Bone marrow (tissue), 2 donors: ENCODE data around the gene ERBB4.
"Not testable (repeated sequence)": the region's sequence is repeated elsewhere in the genome, so short reads cannot be mapped to it uniquely, and the experiment has no call there.

Source experiments
- DNase-seq, 2 donors: peaks; one replicate each; lab custom pipeline; 2025; lab: John Stamatoyannopoulos, UW

The ERBB4 gene

DNA sequence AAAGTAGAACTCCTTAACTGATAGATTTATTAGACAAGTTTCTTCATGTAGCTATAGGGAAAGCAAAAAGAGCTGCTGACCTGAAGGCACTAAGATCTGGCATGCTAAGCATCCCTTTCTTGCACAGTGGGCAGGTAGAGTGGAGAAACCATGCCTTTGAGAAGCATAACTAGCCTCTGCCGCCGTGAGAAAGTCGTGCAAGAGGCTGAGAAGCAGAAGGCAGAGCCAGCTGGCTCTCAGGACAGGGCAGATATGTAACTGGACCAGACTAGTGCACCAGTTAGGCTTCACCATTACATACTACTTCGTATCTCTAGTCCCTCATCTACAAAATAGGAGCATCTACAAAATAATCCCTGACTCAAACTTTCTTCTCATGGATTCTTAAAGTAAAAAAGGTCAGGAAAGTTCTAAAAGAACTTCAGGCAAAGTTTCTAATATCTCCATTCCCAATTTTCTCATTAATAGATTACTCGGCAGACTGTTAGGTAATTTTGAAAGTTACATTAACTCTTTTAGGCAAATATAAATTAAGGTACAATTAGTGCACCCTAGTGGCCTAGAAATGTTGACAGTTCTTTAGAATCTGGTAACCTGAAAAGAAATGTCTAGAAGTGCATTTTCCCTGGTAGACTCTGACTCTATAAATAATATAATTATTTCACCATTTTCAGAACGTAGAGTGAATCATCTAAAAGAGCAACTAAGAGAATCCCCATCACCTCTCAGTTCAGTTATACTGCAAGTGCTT lies 10.3 kb downstream of the ERBB4 start:
- DNase-seq, result no peak

DNA sequence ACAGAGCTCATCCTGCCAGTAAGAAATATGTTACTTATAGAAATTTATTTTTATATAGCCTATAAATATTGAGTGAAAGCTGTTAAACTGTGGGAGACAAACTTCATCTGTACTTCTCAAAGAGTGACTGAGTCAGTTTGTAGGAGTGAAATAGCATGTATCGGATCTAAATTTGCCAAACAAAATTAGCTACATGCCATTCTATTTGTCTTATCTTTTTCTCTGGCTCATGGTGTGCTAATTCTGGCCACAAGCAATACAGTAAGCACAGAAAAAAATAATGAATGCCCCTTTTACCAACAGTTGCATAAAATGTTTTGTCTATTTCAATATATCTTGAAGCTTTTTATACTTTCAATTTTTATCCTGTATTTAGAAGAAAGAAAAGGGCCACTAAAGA lies 12.5 kb downstream of the ERBB4 start:
- no peak for DNase-seq

DNA sequence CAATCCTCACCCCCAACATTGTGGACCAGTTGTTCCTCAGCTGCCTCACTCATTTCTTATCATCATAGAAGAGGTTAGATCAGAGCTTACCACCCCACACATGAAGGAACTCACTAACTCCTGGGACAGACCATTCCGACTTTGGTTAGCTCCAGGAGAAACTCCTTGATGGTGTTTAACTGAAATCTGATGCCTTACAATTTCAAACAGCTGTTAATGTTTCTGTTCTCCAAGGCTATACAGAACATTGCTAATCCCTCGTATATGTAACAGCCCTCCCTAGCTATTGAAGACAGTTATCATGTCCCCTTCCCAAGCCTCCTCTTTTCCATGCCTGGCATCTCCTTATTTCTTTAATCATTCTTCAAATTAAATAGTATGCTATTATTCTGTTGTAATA lies 14.8 kb downstream of the ERBB4 start:
- no peak for DNase-seq

DNA sequence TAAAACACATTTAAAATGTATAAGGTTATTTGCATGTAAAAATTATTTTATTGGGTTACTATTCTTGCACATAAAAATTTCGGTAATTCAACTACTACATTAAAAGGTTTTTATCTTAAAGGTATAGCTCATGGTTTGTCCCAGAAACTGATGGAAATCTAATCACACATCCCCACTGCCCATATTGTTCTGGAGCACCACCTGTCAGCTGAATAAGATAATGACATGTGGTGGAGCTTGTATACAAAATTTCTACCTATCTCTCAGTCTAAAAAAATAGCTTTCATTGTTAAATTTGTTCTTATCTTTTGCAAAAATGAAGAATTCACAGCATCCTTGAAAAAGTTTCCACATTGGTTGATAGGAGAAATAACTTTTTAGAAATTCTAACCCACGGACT lies 18.3 kb downstream of the ERBB4 start:
- DNase-seq, result no peak

DNA sequence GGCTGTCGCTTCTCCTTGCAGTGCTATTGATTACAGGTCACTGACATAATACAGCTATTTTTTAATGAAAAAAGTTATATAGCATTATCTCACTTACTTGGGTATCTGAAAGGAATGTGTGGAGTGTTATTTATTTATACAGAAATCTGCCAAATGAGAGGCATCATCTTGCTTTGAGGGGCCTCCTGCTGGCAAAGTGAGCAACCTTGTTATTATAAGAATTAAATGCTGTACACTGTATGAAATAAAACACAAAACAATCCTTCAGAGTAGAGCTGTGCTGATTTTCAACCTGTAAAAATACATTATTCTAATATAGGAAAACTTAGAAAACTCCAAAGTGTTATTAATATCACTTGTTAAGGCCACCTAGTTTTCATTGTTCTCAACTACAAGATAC lies 20.9 kb downstream of the ERBB4 start:
- DNase-seq, result no peak

DNA sequence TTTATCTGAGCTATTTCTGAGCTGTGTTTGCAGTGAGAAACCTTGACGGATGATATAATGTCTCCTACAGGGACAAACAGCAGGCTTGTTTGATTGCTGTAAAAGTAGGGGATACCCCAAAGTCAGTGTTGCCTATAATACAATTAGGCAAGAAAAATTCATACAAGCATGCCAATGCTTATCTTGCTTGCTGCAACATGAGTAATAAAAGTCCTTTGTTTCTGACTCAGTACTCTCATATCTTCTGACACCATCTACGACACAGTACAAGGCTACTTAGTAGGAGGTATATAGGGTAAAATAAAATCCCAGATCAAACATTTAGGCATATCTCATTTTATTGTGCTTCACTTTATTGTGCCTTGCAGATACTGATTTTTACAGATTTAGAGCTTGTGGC lies 33.0 kb downstream of the ERBB4 start:
- DNase-seq, result no peak

DNA sequence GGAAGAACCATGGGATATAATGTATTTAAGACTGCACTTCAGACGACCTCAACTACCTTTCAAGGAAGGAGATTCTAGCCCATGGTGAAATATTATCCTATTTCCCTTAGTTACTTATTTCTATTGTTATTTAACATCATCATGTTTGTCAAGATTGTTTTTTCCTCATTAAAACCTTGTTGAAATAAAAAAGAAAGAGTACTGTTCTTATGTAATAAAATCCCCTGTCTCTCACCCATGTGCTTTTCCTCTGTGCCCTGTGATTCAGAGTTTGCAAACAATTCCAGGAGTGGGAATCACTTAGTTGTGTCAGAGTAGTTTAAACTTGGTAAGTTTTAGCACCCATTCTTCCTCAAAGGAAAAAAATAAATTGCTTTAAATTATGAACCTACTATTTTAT lies 43.6 kb downstream of the ERBB4 start:
- no peak for DNase-seq

DNA sequence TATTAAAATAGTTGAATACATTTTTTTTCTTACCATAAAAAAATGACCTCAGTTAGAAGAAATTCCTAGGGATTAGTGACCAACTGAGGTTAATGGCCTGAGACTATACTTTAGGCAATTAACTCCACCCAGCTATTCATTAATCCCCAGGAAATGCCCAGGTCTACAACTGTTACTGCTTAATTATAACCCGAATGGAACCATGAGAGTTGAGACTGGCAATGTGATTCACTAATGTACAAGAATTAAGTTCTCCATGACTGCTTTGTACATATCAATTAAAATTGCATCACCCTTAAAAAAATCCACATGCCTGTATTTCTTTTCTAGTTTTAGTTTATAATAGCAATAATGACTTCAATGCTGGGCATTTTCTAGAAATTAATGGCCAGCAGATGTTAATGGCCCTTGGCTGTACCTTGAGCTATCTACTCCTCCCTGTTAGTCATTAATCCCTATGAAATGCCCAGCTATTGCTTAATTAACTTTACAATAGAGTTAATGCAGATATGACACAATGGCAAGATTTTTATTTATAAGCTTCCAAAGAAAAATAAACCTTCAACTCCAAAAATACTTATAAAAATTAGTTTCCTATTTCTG lies 44.1 kb downstream of the ERBB4 start:
- no peak for DNase-seq

DNA sequence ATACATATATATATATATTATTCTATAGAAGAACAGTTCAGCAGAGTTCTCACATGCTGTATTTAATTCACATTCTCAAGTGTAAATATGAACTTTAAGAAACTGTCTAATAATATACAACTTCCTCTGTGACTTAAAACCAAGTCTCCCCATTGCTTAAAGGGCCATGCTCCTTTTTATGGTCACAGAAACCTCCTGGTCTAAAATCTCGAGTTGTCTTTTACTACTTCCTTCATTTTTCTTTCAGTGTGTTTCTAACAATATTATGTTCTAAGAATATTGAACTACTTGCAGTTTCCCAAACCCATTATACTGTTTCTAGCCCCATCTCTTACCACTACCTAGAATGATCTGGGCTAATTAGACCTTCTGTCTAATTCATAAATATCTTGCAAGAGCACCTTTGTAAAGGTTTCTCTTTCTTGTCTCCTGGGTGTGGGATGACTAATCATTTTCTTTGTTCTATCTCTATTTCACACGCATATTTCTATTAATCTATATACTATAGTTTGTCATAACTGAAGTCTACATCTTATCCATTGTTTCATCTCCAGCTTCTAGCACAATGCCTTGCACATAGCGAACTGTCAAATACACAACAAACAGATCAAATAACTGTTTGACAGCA lies 48.8 kb downstream of the ERBB4 start:
- DNase-seq, result no peak

DNA sequence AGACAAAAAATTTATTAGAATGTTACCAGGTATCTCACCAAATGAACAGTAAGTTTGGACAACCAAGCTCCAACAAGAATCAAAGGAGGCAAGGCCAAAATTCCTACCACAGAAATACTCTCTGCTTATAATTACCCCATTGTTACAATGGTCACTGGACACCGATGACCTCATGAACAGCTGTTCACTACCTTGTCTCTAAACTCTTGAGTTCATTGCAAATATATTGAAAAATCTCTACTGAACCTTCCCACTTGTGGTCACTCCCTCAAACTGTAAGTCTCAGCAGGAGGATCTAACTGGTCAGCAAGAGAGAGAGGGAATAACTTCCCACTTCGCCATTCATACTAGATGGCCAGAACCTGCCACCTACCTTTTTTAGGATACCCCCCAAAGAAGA lies 50.0 kb downstream of the ERBB4 start:
- no peak for DNase-seq

DNA sequence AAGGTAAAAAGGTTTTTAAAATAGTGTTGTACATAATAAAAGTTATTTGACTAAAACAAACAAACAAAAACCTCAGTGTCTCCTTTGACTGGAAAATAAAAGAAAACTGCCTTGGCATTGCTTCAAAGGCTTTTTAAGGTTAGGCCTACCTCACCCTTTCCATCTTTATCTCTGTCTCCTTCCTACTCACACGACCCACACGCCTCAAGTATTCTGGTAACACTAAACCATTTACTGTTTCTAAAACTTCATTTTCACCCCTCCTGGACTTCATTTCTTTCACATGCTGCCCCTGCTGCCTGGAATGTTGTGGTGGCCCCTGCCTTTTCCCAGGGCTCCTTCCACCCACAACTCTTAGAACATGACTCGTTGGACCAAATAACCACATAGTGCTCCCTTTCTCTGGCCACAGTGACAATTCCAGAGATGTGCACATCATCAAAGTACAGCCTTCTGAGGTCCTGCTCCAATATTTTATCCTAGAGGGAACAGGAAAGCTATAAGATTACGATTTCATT lies 54.0 kb downstream of the ERBB4 start:
- DNase-seq, result no peak

DNA sequence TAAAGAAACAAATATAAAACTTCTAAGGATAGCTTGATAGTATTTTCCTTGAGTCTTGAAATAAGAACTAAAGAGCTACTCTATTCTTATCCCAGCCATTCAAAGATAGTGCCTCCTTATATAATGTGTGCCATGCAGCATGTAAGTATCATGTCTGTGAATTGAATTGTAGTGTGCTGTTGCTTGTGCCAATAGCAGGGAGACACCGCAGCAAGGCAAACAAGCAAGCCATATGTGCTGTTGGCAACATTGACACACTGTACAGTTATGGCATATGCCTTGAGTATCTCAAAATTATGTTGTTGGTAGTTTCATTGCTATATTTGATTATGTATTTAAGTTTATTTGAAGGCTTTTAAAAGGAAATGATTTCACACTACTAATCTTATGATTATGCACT lies 58.2 kb downstream of the ERBB4 start:
- no peak for DNase-seq

DNA sequence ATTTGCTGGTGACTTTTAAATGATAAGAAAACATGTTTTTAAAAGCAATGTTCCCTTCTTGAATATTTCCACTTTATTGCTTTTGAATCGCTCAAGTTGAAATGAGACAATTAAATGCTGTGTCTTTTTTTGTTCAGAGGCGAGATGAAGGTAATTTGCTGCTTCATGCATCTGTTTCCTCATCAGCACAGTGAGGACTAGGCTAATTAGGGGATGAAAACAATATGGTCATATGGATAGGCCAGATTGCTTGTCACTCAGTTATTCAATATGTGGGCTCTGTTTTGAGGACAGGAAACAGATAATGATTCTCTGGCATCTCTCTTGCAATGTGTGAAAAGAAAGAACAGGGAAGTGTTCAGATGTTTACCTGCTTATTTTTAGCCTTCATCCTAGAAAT lies 61.0 kb downstream of the ERBB4 start:
- no peak for DNase-seq

DNA sequence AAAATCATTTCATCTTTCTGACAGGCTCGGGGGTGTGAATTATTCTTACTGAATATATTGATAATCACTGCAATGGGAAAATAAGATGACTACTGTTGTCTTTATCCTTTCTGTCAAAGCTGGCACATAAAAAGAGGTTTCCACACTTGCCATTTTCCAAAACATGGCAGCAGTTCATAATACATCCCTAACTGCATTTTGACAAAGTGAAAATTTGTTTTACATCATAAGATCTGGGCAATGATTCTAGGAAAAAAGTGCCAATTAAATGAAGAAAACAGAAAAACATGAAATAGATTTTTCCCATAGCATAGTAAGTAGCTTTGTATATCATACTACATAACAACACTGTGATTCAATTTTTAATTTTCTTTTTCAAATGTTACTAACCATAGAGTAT lies 65.4 kb downstream of the ERBB4 start:
- no peak for DNase-seq

DNA sequence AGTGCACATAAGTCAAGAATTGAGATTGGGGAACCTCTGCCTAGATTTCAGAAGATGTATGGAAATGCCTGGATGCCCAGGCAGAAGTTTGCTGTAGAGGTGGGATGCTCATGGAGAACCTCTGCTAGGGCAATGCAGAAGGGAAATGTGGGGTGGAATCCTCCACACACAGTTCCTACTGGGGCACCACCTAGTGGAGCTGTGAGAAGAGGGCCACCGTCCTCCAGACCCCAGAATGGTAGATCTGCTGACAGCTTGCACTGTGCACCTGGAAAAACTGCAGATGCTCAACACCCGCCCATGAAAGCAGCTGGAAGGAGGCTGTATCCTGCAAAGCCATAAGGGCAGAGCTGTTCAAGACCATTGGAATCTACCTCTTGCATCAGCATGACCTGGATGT lies 71.1 kb downstream of the ERBB4 start:
- DNase-seq, result not testable (repeated sequence)

DNA sequence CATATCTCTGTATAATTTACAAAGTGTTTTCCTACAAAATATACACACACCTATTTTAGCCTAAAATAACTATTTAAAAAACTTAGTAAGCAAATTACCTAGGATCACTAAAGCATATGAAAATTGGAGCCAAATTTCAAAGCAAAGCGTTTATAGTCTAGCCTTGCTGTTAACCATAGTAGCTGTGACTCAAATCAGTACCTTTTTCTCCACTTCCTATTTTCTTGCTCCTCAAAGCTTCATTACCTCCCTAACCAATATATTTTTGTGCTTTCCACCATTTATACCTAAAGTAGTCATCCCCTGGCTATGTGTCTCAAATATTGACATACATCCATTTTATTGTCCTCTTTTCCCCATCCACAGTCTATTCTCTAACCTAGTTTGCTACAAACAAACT lies 73.1 kb downstream of the ERBB4 start:
- DNase-seq, result no peak

DNA sequence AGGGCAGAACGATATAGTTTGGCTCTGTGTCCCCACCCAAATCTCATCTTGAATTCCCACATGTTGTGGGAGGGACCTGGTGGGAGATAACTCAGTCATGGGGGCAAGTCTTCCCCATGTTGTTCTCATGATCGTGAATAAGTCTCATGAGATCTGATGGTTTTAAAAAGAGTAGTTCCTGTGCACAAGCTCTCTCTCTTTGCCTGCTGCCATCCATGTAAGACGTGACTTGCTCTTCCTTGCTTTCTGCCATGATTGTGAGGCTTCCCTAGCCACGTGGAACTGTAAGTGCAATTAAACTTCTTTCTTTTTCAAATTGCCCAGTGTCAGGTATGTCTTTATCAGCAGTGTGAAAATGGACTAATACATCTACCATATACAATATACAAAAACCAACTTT lies 76.9 kb downstream of the ERBB4 start:
- not testable (repeated sequence) for DNase-seq

DNA sequence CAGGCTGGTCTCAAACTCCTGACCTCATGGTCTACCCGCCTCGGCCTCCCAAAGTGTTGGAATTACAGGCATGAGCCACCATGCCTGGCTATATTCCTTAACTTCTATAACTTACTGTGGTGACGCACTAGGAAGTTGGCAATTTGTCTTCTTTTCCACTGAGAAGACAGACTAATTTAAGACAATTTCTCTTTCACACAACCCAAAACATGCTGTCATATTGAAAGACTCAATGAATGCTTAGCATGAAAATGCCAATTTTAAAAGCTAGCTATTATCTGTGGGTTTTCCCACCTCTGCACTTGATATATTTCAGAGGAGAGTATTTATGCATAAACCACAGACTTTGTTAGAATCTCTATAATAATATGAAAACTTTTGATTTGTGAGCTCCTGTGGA lies 84.5 kb downstream of the ERBB4 start:
- DNase-seq, result no peak

DNA sequence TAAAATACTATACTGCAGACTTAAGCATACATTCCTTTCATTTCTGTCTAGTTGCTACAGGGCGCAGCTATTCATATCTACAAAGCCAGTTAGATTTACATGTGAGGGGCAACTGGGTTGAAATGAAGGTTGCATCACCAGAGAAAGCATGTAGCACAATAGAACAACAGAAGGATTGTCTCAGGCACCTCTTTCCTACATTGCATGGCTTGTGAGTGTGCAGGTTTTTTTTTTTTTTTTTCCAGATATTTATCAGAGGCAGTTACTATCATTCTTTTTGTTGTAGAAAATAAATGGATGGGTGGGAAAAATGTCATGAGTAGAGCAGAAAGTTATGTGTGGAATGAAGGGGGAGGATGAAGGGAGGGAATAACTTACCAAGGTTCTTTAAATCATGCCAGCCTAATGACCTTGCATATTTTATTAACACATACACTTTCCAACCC lies 86.8 kb downstream of the ERBB4 start:
- DNase-seq, result no peak

DNA sequence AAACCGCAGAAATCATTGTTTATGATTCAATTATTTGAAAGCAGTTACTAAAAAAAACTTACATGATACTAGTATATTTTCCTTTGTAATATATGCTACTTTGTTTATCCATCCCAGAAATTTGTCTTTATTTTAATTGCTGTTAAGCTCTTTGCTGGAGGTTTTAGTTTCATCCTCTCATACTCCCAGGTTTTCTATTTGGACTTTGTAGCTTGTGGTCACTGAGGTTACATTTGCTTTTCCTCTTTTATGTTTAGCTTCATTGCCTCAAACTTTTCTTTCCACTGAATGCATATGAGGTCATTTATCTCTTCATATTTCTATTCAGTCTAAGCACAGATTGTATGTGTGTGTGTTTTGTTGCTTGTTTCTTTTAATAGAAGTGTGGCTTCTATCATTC lies 89.9 kb downstream of the ERBB4 start:
- no peak for DNase-seq

DNA sequence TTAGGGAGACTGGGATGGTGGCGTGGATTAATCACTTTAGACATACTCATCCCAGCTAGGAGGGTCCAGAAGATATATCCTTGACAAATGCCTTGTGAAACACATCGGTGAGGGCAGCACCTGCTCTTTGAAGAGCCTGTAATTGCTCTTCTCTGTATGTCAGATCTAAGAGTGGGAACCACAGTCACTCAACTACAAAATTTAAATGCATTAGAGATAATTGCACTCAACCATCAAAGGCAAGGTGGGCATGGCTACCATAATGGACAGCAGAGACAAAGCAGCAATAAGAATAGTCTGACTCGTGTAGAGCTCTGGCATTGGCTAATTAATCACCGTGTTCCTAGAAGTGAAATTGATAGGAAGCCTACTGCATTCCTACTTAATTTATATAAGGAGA lies 96.8 kb downstream of the ERBB4 start:
- no peak for DNase-seq

DNA sequence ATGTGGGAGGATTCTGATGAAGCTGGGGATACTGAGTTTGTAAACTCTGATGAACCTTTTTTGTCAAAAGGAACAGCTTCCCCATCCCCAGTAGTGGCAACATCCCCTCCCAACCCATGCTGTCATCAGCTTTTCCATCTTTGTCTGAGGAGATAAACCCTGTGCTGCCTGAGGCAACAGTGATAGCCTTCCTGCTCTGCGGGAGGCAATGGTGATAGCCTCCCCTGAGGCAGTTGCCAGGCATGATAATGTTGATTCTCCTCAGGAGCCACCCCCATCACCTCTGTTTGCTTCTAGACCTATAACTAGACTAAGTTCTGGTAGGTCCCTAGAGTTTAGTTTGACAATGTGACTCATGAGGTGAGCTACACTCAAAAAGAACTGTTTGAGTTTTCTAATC lies 97.5 kb downstream of the ERBB4 start:
- DNase-seq, result no peak
